Tibial artery (tissue), 4 donors: ENCODE data around the gene B3GAT2.

Source experiments
- DNase-seq, 2 donors: peaks; one replicate each; pipeline ENCODE4 v3.0.0-alpha.2; 2019
- H3K27ac ChIP-seq, 2 donors: fragments of 200-600 bp; sonication (generic) in 1 of 2; 1 replicate in 1 of 2; 2 replicates in 1 of 2; pipeline ENCODE4 v1.5.1; 2018 to 2019; ENCODE audit warnings: mild to moderate bottlenecking in 1 of 2
- H3K27me3 ChIP-seq, 2 donors: fragments of 200-600 bp; sonication (generic) in 1 of 2; one replicate each; pipeline versions ENCODE4 v1.5.1 to v1.6.0; 2016 to 2019
- H3K36me3 ChIP-seq, 3 donors: fragments of 200-600 bp; sonication (generic) in 2 of 3; one replicate each; pipeline ENCODE4 v1.5.1; 2016 to 2019; ENCODE audit warnings: mild to moderate bottlenecking in 2 of 3
- H3K4me1 ChIP-seq, 4 donors: fragments of 200-600 bp; sonication (generic) in 2 of 4; 1 replicate in 3 of 4; 2 replicates in 1 of 4; pipeline ENCODE4 v1.5.1; 2016 to 2019
- H3K4me3 ChIP-seq, 2 donors: fragments of 200-600 bp; sonication (generic) in 1 of 2; 1 replicate in 1 of 2; 2 replicates in 1 of 2; pipeline ENCODE4 v1.5.1; 2018 to 2019; ENCODE audit warnings: mild to moderate bottlenecking in 2 of 2
- H3K9me3 ChIP-seq, 3 donors: fragments of 200-600 bp; sonication (generic) in 1 of 3; one replicate each; pipeline ENCODE4 v1.5.1; 2016 to 2019
- intact Hi-C: fragments of 100-400 bp; cut with DNase I; formaldehyde crosslinking; loops from one replicate; pipeline ENCODE4 v1.15.0; 2023; ENCODE audit warnings: low total_unique reads
- TF ChIP-seq, protein P1 (sequence below), 2 experiments: fragments of 200-600 bp in 1 of 2; fragments of 450-650 bp in 1 of 2; IDR thresholded peaks; one replicate each; pipeline ENCODE4 v1.5.1; 2017 to 2019; ENCODE audit warnings: antibody characterized with exemption in 2 of 2, mild to moderate bottlenecking in 1 of 2, moderate library complexity in 1 of 2

The B3GAT2 gene

DNA sequence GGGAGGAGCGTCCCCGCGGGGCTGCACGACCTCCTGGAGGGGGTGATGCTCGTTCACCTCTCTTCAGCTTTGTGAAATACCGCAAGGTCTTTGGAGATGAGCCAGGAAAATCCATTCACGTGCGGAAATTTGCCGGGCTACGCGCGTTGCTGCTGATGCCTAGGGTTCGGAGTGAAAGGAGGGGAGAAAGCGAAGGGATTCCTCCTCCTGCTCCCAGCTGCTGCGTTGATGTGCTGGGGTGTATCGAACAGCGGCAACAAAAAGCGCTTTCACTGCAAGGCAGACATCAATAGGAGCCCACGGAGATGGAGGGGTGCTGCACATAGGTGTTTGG is 391 bp upstream of the B3GAT2 start:
- intact Hi-C loops: no loop called here
- Histone ChIP-seq H3K27me3 (peaks cover 0 to 41% of the 10 kb centered on the region in 2 donors), H3K9me3 (no peaks in the 10 kb centered on the region), H3K4me1 (peaks cover 0 to 27% (median 20%) of the 10 kb centered on the region in 4 donors), H3K4me3 (peak overlapping the region; percentile 45 to 54), H3K36me3 (no peaks in the 10 kb centered on the region), H3K27ac (no peak overlapping the region)
- TF ChIP-seq, protein P1, sequence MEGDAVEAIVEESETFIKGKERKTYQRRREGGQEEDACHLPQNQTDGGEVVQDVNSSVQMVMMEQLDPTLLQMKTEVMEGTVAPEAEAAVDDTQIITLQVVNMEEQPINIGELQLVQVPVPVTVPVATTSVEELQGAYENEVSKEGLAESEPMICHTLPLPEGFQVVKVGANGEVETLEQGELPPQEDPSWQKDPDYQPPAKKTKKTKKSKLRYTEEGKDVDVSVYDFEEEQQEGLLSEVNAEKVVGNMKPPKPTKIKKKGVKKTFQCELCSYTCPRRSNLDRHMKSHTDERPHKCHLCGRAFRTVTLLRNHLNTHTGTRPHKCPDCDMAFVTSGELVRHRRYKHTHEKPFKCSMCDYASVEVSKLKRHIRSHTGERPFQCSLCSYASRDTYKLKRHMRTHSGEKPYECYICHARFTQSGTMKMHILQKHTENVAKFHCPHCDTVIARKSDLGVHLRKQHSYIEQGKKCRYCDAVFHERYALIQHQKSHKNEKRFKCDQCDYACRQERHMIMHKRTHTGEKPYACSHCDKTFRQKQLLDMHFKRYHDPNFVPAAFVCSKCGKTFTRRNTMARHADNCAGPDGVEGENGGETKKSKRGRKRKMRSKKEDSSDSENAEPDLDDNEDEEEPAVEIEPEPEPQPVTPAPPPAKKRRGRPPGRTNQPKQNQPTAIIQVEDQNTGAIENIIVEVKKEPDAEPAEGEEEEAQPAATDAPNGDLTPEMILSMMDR (IDR thresholded peaks at IDR 0.05): no peak
- no peak for DNase-seq

DNA sequence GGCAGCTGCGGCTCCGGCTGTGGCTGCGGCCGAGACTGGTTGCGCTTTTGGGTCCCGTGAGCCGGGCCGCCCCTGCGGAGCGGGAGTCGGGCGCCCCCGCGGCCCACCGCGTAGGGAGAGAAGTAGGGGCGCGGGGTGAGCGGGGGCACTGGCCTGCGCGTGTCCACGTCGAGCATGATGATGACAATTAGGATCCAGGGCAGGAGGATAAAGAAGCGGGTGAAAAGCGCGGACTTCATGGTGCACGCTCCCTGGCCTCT is 739 bp downstream of the B3GAT2 start:
- Histone ChIP-seq H3K27me3 (peaks cover 0 to 41% of the 10 kb centered on the region in 2 donors), H3K36me3 (no peaks in the 10 kb centered on the region), H3K4me3 (peak overlapping the region; percentile 45 to 54), H3K9me3 (no peaks in the 10 kb centered on the region), H3K27ac (no peak overlapping the region), H3K4me1 (peaks cover 0 to 27% (median 20%) of the 10 kb centered on the region in 4 donors)
- intact Hi-C loops: no loop called here
- DNase-seq: no peak
- TF ChIP-seq, protein P1 (IDR thresholded peaks at IDR 0.05): no peak

GRCh38 chr6:70955441-70956190 is 1.2 kb downstream of the B3GAT2 start:
- intact Hi-C loops: no loop called here
- H3K36me3 ChIP-seq: no peaks in the 10 kb centered on the region
- TF ChIP-seq, protein P1 (IDR thresholded peaks at IDR 0.05): peak; percentile 78 to 84
- peak; percentile 73 to 80 for DNase-seq
- H3K27ac ChIP-seq: no peak overlapping the region
- H3K4me1 ChIP-seq: peaks cover 0 to 27% (median 20%) of the 10 kb centered on the region in 4 donors
- H3K4me3 ChIP-seq: peak overlapping the region; percentile 45 to 54
- peaks cover 0 to 41% of the 10 kb centered on the region in 2 donors for H3K27me3 ChIP-seq
- no peaks in the 10 kb centered on the region for H3K9me3 ChIP-seq

DNA sequence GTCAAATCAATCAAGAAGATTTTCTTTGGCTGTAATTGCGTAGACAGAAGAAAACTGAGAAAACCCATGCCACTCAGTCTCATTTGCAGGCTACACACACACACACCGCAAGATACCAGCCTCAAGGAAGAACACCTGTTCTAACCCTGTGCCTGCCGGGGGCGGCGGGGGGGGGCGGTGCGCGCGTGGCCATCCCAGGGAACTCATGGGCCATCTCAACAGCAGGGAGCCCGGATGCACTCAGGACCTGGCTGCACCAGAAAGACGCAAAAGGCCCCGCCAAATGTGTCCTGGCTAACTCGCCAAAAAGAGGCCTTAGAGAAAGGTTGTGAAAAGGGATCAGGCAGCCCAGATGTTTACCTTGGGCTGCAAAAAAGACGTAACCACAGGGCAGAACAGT is 2.1 kb downstream of the B3GAT2 start:
- intact Hi-C loops: no loop called here
- H3K9me3 ChIP-seq: no peaks in the 10 kb centered on the region
- DNase-seq: no peak
- H3K4me1 ChIP-seq: peaks cover 0 to 27% (median 20%) of the 10 kb centered on the region in 4 donors
- H3K36me3 ChIP-seq: no peaks in the 10 kb centered on the region
- TF ChIP-seq, protein P1 (IDR thresholded peaks at IDR 0.05): no peak
- H3K4me3 ChIP-seq: no peak overlapping the region
- H3K27me3 ChIP-seq: peaks cover 0 to 41% of the 10 kb centered on the region in 2 donors
- H3K27ac ChIP-seq: no peak overlapping the region

DNA sequence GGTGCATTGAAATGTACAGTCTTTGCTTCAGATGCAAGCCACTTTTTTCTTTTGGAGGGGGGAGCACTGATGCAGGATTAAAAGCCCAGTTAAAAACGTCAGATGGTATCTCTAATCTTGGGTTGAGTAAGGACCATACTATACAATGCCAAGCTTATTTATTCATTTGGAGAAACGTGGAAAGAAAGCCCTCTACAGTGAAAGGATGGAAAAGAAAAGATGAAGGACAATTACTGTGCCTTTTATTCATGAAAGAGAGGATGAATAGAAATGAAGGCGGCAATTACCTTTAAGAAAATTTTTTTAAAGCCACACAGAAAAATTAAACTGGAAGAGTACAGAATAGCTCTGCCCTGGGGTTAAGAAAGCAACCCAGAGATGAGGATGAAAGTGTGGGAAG is 2.7 kb downstream of the B3GAT2 start:
- intact Hi-C loops: no loop called here
- no peak for DNase-seq
- TF ChIP-seq, protein P1 (IDR thresholded peaks at IDR 0.05): no peak
- Histone ChIP-seq H3K27me3 (peaks cover 0 to 41% of the 10 kb centered on the region in 2 donors), H3K27ac (no peak overlapping the region), H3K4me1 (peaks cover 0 to 27% (median 20%) of the 10 kb centered on the region in 4 donors), H3K9me3 (no peaks in the 10 kb centered on the region), H3K4me3 (no peak overlapping the region), H3K36me3 (no peaks in the 10 kb centered on the region)
